GM20000 (cell line): ENCODE data around the gene RPL13.
A peak's percentile ranks its signal among the peaks of the same experiment; 100 is the strongest.

ENCODE experiments used
- DNase-seq: peaks from one replicate; pipeline ENCODE4 v3.0.0; 2012; ENCODE audit warnings: low spot score
- CTCF ChIP-seq: IDR thresholded peaks from 2 replicates; pipeline ENCODE4 v1.5.1; 2012; ENCODE audit warnings: mild to moderate bottlenecking, control low read depth; ENCODE audit errors: extremely low read depth, missing control alignments

RPL13 gene

GRCh38 chr16:89560378-89561141 is at the start of gene RPL13:
Gene RPL13, plus strand, starts transcription at chr16:89560682. Its CDS starts 278 bp downstream, at chr16:89560960.
- no peak for TF ChIP-seq CTCF
- DNase-seq = peak; percentile 99

GRCh38 chr16:89511374-89511773 is 49.1 kb upstream of the RPL13 start:
- no peak for TF ChIP-seq CTCF
- no peak for DNase-seq

GRCh38 chr16:89512453-89512852 is 48.0 kb upstream of the RPL13 start:
- no peak for DNase-seq
- no peak for TF ChIP-seq CTCF

GRCh38 chr16:89517128-89517527 is 43.4 kb upstream of the RPL13 start:
- TF ChIP-seq CTCF = no peak

GRCh38 chr16:89519881-89520280 is 40.6 kb upstream of the RPL13 start:
- TF ChIP-seq CTCF = no peak
- no peak for DNase-seq

More at GRCh38 chr16:89517128-89517527, 43.4 kb upstream of the RPL13 start:
- DNase-seq = no peak

GRCh38 chr16:89522287-89522686 is 38.2 kb upstream of the RPL13 start:
- no peak for DNase-seq
- TF ChIP-seq CTCF = no peak

GRCh38 chr16:89523680-89524344 is 36.7 kb upstream of the RPL13 start:
- no peak for TF ChIP-seq CTCF
- DNase-seq = no peak
